ENCODE measurements around the gene GHR.

Gene GHR

DNA sequence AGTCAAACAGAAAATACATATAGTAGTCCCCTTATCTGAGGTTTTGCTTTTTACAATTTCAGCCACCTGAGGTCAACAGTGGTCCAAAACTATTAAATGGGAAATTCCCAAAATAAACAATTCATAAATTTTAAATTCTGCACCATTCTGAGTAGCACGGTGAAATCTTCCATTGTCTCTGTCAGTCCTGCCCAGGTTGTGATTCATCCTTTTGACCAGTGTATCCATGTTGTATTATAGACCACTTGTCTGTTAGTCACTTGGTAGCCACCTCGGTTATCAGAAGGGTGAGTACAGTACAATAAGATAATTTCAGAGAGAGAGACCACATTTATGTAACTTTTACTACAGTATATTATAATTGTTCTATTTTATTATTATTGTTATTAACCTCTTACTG lies 336.2 kb downstream of the GHR start:
- no peak for ATAC-seq
- TF ChIP-seq ZFP30 (CRISPR knock-in tag; IDR thresholded peaks at IDR 0.05) (no peak), ISL1 (CRISPR knock-in tag; IDR thresholded peaks at IDR 0.05) (no peak), ARNTL (CRISPR knock-in tag; IDR thresholded peaks at IDR 0.05; ENCODE audit: borderline replicate concordance, low read depth) (no peak), SNAI2 (CRISPR knock-in tag; IDR thresholded peaks at IDR 0.05) (no peak), PPARA (CRISPR knock-in tag; IDR thresholded peaks at IDR 0.05; ENCODE audit: borderline replicate concordance) (no peak), GLIS3 (CRISPR knock-in tag; IDR thresholded peaks at IDR 0.05) (no peak), PATZ1 (CRISPR knock-in tag; IDR thresholded peaks at IDR 0.05; ENCODE audit: borderline replicate concordance) (no peak), ZNF565 (CRISPR knock-in tag; conservative IDR thresholded peaks at IDR 0.05; ENCODE audit: low read depth) (no peak), TOX (CRISPR knock-in tag; IDR thresholded peaks at IDR 0.05; ENCODE audit: borderline replicate concordance) (no peak), OSR1 (CRISPR knock-in tag; IDR thresholded peaks at IDR 0.05) (no peak), ESRRG (CRISPR knock-in tag; IDR thresholded peaks at IDR 0.05) (no peak), TCF4 (CRISPR knock-in tag; IDR thresholded peaks at IDR 0.05; ENCODE audit: borderline replicate concordance) (no peak), ZNF70 (CRISPR knock-in tag; IDR thresholded peaks at IDR 0.05) (no peak)
- TF ChIP-seq, protein P1, sequence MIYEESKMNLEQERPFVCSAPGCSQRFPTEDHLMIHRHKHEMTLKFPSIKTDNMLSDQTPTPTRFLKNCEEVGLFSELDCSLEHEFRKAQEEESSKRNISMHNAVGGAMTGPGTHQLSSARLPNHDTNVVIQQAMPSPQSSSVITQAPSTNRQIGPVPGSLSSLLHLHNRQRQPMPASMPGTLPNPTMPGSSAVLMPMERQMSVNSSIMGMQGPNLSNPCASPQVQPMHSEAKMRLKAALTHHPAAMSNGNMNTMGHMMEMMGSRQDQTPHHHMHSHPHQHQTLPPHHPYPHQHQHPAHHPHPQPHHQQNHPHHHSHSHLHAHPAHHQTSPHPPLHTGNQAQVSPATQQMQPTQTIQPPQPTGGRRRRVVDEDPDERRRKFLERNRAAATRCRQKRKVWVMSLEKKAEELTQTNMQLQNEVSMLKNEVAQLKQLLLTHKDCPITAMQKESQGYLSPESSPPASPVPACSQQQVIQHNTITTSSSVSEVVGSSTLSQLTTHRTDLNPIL (CRISPR knock-in tag; IDR thresholded peaks at IDR 0.05; ENCODE audit: low read depth) = no peak
- TF ChIP-seq, protein P2, sequence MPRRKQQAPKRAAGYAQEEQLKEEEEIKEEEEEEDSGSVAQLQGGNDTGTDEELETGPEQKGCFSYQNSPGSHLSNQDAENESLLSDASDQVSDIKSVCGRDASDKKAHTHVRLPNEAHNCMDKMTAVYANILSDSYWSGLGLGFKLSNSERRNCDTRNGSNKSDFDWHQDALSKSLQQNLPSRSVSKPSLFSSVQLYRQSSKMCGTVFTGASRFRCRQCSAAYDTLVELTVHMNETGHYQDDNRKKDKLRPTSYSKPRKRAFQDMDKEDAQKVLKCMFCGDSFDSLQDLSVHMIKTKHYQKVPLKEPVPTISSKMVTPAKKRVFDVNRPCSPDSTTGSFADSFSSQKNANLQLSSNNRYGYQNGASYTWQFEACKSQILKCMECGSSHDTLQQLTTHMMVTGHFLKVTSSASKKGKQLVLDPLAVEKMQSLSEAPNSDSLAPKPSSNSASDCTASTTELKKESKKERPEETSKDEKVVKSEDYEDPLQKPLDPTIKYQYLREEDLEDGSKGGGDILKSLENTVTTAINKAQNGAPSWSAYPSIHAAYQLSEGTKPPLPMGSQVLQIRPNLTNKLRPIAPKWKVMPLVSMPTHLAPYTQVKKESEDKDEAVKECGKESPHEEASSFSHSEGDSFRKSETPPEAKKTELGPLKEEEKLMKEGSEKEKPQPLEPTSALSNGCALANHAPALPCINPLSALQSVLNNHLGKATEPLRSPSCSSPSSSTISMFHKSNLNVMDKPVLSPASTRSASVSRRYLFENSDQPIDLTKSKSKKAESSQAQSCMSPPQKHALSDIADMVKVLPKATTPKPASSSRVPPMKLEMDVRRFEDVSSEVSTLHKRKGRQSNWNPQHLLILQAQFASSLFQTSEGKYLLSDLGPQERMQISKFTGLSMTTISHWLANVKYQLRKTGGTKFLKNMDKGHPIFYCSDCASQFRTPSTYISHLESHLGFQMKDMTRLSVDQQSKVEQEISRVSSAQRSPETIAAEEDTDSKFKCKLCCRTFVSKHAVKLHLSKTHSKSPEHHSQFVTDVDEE (CRISPR knock-in tag; IDR thresholded peaks at IDR 0.05) = no peak
- TF ChIP-seq, protein P3, sequence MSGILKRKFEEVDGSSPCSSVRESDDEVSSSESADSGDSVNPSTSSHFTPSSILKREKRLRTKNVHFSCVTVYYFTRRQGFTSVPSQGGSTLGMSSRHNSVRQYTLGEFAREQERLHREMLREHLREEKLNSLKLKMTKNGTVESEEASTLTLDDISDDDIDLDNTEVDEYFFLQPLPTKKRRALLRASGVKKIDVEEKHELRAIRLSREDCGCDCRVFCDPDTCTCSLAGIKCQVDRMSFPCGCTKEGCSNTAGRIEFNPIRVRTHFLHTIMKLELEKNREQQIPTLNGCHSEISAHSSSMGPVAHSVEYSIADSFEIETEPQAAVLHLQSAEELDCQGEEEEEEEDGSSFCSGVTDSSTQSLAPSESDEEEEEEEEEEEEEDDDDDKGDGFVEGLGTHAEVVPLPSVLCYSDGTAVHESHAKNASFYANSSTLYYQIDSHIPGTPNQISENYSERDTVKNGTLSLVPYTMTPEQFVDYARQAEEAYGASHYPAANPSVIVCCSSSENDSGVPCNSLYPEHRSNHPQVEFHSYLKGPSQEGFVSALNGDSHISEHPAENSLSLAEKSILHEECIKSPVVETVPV (CRISPR knock-in tag; IDR thresholded peaks at IDR 0.05) = no peak

DNA sequence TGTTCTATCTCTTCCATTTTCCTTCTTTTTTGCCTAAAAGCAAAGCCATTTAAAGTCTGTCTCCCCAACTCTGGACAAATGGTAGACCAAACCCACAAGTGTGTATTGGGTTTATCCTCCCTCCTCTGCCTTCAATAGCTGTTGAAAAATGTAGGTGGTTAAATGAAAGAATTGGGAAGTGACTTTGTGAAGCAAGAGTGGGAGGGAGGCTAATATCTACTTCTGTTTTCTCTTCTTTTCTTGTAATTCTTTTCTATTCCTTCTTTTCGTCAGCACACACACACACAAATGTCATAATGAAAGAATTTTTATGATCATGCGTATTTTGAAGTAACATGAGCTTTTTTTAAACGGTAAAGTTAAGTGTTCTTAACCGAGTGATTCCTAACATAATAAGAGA lies 337.2 kb downstream of the GHR start:
- ATAC-seq = no peak
- TF ChIP-seq ZNF565 (CRISPR knock-in tag; conservative IDR thresholded peaks at IDR 0.05; ENCODE audit: low read depth) (no peak), ARNTL (CRISPR knock-in tag; IDR thresholded peaks at IDR 0.05; ENCODE audit: borderline replicate concordance, low read depth) (no peak), ZNF70 (CRISPR knock-in tag; IDR thresholded peaks at IDR 0.05) (no peak), TOX (CRISPR knock-in tag; IDR thresholded peaks at IDR 0.05; ENCODE audit: borderline replicate concordance) (no peak), OSR1 (CRISPR knock-in tag; IDR thresholded peaks at IDR 0.05) (no peak), TCF4 (CRISPR knock-in tag; IDR thresholded peaks at IDR 0.05; ENCODE audit: borderline replicate concordance) (no peak), PATZ1 (CRISPR knock-in tag; IDR thresholded peaks at IDR 0.05; ENCODE audit: borderline replicate concordance) (no peak), ZFP30 (CRISPR knock-in tag; IDR thresholded peaks at IDR 0.05) (no peak), CSDC2 (CRISPR knock-in tag; IDR thresholded peaks at IDR 0.05) (no peak), GLIS3 (CRISPR knock-in tag; IDR thresholded peaks at IDR 0.05) (no peak), PPARA (CRISPR knock-in tag; IDR thresholded peaks at IDR 0.05; ENCODE audit: borderline replicate concordance) (no peak), ESRRG (CRISPR knock-in tag; IDR thresholded peaks at IDR 0.05) (no peak), SNAI2 (CRISPR knock-in tag; IDR thresholded peaks at IDR 0.05) (no peak)
- TF ChIP-seq, protein P4, sequence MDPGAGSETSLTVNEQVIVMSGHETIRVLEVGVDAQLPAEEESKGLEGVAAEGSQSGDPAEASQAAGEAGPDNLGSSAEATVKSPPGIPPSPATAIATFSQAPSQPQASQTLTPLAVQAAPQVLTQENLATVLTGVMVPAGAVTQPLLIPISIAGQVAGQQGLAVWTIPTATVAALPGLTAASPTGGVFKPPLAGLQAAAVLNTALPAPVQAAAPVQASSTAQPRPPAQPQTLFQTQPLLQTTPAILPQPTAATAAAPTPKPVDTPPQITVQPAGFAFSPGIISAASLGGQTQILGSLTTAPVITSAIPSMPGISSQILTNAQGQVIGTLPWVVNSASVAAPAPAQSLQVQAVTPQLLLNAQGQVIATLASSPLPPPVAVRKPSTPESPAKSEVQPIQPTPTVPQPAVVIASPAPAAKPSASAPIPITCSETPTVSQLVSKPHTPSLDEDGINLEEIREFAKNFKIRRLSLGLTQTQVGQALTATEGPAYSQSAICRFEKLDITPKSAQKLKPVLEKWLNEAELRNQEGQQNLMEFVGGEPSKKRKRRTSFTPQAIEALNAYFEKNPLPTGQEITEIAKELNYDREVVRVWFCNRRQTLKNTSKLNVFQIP (CRISPR knock-in tag; IDR thresholded peaks at IDR 0.05; ENCODE audit: borderline replicate concordance, low read depth) = no peak
- TF ChIP-seq, protein P2 (CRISPR knock-in tag; IDR thresholded peaks at IDR 0.05) = no peak
- TF ChIP-seq, protein P3 (CRISPR knock-in tag; IDR thresholded peaks at IDR 0.05) = no peak
